Mesodermal cell (in vitro differentiated cells): ENCODE measurements around the gene TNIK.

Experiments used
- H3K27ac ChIP-seq: 2 replicates; pipeline ENCODE4 v1.7.0; 2013; ENCODE audit warnings: mild to moderate bottlenecking, low read depth, low read length, moderate library complexity; ENCODE audit not compliant: severe bottlenecking
- H3K36me3 ChIP-seq: 2 replicates; pipeline ENCODE4 v1.7.1; 2013; ENCODE audit warnings: mild to moderate bottlenecking, low read length, moderate library complexity; ENCODE audit not compliant: control insufficient read depth, insufficient read depth
- H3K4me1 ChIP-seq: one replicate; pipeline ENCODE4 v1.7.1; 2013; ENCODE audit warnings: mild to moderate bottlenecking, low read length; ENCODE audit not compliant: insufficient read depth, control insufficient read depth, poor library complexity, severe bottlenecking
- H3K4me3 ChIP-seq: 2 replicates; pipeline ENCODE4 v1.7.0; 2013; ENCODE audit warnings: low read length, control low read depth, mild to moderate bottlenecking; ENCODE audit not compliant: insufficient read depth, poor library complexity, severe bottlenecking; ENCODE audit errors: extremely low read depth
- H3K9me3 ChIP-seq: 2 replicates; pipeline ENCODE4 v1.7.1; 2013; ENCODE audit warnings: mild to moderate bottlenecking, low read length, moderate library complexity; ENCODE audit not compliant: control insufficient read depth
- WGBS, 2 experiments: methylation state at CpG; one replicate each; pipeline ENCODE4 v1.1.5; 2013; ENCODE audit warnings: missing lambda C conversion rate in 2 of 2; ENCODE audit not compliant: insufficient coverage in 2 of 2; 5-methylcytosine and 5-hydroxymethylcytosine counted together

The TNIK gene

DNA sequence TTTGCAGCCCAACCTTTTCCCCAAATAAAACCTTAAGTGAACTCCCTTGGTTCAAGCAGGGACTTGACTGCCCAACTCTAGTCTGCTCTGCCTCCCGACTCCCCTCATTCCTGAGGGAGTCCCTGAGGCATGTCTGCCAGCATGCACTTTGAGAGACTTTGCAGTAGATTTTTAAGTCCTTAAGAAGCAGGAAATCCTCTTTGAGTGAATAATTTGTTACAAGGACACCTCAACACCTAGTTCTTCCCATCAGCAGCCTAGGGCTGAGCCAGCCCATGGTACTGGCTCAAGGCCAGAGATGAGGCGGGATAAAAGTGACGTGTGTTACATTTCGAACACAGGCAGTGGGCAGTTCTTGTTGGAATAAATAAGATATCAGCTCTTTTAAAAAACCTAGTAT lies 229.3 kb downstream of the TNIK start:
- 91 to 100% methylated on average over 1 of the region's 4 CpGs for WGBS, 2 experiments
- H3K36me3 ChIP-seq = peaks cover 15% of the 10 kb centered on the region
- H3K9me3 ChIP-seq = no peaks in the 10 kb centered on the region
- H3K27ac ChIP-seq = no peak overlapping the region
- no peak overlapping the region for H3K4me3 ChIP-seq
- H3K4me1 ChIP-seq = no peaks in the 10 kb centered on the region

DNA sequence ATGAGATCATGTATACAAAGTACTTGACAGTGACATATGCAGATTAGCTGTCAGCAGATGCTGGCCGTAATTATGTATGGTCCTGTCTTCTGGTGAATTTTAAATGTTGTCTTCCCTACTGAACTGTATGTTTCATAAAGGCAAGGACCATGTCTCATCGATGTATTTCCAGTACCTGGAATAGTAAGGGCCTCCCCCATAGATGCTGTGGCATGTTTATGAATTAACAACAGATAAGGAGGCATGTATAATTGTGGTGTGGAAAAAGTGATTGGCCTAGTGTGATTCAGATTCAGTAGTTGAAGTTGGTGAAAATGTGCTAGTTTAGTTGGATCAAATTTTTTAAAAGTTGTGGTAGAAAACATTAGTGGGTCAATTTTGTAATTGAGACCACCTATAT lies 231.0 kb downstream of the TNIK start:
- H3K36me3 ChIP-seq = peaks cover 26% of the 10 kb centered on the region
- H3K27ac ChIP-seq = no peak overlapping the region
- no peak overlapping the region for H3K4me3 ChIP-seq
- 92 to 100% methylated on average over 1 to 2 of the region's 2 CpGs for WGBS, 2 experiments
- H3K4me1 ChIP-seq = no peaks in the 10 kb centered on the region
- no peaks in the 10 kb centered on the region for H3K9me3 ChIP-seq

DNA sequence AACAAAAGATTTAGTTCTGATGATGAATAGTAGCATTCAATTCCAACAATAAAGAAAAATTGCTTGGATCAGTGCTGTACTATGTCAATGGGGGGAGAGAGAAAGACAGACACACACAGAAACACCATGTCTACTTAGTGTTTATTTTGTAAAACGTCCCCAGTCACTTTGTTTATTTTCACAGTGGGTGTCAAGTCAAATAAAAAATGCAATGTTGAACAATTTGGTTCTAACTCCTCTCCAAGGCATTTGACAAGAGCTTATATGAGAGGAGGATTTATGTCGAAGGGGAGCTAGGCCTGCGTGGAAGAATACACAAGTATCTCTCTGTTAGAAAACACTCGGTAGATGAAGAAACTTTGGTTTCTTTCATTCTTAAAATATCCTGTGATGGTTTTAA lies 232.0 kb downstream of the TNIK start:
- WGBS, 2 experiments = 83% methylated on average over 1 of the region's 4 CpGs; no CpG with 5 or more reads in 1 of the 2 experiments
- Histone ChIP-seq H3K4me3 (no peak overlapping the region), H3K4me1 (no peaks in the 10 kb centered on the region)

DNA sequence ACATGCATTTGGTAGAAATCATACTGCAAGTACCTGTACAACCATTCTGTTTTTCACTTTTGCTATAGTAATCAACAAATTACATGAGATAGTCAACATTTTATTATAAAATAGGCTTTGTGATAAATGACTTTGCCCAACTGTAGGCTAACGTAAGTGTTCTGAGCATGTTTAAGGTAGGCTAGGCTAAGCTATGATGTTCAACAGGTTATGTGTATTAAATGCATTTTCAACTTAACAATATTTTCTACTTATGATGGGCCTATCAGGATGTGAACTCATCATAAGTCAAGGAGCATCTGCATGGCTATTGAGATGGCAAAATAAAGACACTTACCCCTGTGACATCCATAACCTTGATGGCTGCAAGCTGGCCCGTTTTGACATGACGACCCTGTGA lies 232.4 kb downstream of the TNIK start:
- Histone ChIP-seq H3K4me1 (no peaks in the 10 kb centered on the region), H3K9me3 (no peaks in the 10 kb centered on the region), H3K4me3 (no peak overlapping the region), H3K27ac (no peak overlapping the region), H3K36me3 (peaks cover 26% of the 10 kb centered on the region)
- no CpG with 5 or more reads among the region's 3 CpGs for WGBS, 2 experiments

More for the DNA sequence above, 232.0 kb downstream of the TNIK start:
- Histone ChIP-seq H3K9me3 (no peaks in the 10 kb centered on the region), H3K27ac (no peak overlapping the region), H3K36me3 (peaks cover 26% of the 10 kb centered on the region)

DNA sequence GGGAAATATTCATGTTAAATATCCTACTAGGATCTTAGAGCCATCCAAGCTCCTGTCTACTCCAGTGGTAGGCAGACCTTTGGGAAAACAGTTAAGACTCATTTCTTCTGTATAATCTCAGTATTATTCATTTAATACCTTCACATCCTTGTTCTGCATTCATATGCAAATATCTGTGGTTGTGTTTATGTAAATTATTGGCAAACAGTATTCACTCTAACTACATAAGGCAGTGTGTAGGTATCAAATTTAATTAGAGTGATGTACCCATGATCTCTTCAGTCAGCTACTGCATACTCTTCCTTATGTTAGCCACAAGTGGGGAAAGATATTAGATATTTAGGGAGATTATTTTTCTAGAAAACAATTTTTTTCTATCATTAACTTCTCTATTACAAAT lies 232.8 kb downstream of the TNIK start:
- H3K4me1 ChIP-seq = no peaks in the 10 kb centered on the region
- no peak overlapping the region for H3K4me3 ChIP-seq
- H3K9me3 ChIP-seq = no peaks in the 10 kb centered on the region
- H3K27ac ChIP-seq = no peak overlapping the region
- H3K36me3 ChIP-seq = peaks cover 26% of the 10 kb centered on the region

DNA sequence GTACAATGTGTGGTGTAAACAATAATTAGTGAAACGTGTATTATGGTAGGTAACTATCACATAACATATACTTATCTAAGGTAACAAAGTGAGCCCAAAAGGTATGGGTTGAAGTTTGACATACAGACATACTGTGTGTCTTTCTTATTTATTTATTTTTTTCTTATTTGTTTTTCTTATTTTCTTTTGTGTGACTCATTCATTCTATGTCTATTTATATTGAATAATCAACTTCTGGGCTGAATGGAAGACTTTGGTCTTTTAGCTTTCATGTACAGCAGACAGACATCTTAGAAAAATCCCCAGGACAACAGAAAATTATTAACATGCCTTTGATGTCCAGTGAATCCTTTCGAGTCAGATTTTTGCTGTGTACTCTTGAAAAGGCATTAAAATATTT lies 233.4 kb downstream of the TNIK start:
- WGBS, 2 experiments = no CpG with 5 or more reads among the region's 2 CpGs

DNA sequence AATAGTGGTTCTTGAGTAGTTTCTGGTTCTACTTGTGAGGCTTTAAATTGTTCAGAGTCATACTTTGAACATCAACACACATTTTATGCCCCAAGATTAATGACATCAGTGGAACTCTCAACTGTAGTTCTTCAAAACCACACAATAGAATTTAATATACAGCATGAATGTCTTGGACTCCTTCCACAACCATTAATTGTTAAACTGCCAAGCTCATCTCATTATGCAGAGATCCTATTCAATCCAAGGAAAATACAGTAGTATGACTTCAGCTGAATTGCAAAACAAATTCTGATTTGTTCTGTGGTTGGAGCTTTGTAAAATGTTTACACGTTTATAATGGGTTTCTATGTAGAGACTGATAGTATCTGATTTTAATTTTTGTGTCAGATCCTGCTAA lies 234.5 kb downstream of the TNIK start:
- Histone ChIP-seq H3K9me3 (no peaks in the 10 kb centered on the region), H3K4me1 (no peaks in the 10 kb centered on the region), H3K36me3 (peaks cover 26% of the 10 kb centered on the region), H3K4me3 (no peak overlapping the region), H3K27ac (no peak overlapping the region)
- WGBS, 2 experiments = 100% methylated on average over 1 of the region's 1 CpG; no CpG with 5 or more reads in 1 of the 2 experiments

More for the DNA sequence above, 233.4 kb downstream of the TNIK start:
- H3K4me1 ChIP-seq = no peaks in the 10 kb centered on the region
- no peak overlapping the region for H3K27ac ChIP-seq
- H3K4me3 ChIP-seq = no peak overlapping the region
- no peaks in the 10 kb centered on the region for H3K9me3 ChIP-seq
- peaks cover 26% of the 10 kb centered on the region for H3K36me3 ChIP-seq

DNA sequence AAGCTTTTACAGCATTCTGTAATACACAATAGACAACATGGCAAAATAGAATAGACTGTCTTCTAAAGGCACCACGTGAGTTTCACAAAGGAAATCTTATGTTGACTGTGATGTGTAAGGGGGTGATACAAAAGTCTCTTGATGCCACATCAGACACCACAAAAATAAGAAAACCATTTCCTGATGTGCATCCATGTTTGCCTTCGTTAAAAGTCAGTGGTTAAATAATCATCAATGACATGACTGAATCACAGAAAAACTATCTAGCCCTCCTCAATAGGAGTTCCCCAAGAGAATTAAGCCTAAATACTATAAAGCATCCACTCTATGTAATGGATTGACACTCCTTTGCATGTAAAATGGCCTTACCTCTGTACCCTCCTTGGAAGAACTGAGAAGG lies 235.0 kb downstream of the TNIK start:
- Histone ChIP-seq H3K9me3 (no peaks in the 10 kb centered on the region), H3K4me1 (no peaks in the 10 kb centered on the region), H3K27ac (no peak overlapping the region), H3K4me3 (no peak overlapping the region), H3K36me3 (peaks cover 26% of the 10 kb centered on the region)
- WGBS, 2 experiments = 100% methylated on average over 1 of the region's 2 CpGs

DNA sequence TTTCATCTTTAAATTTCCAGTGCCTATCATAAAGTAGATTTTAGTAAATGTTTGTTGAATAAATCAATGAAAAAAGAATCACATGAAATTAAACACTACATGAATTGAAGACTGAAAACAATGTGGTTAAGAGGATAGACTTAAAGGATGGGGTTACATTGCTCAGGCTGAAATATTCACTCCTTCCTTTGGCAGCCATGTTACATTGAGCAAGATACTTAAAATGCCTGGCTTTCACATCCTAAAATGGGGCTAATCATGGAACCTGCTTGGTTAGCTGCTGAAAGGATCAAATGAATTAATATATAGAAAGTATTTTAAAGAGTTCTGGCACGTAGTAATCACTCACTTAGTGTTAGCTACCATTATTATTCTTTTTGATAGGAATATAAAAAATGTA lies 236.8 kb downstream of the TNIK start:
- Histone ChIP-seq H3K27ac (no peak overlapping the region), H3K9me3 (no peaks in the 10 kb centered on the region), H3K36me3 (peaks cover 26% of the 10 kb centered on the region), H3K4me1 (no peaks in the 10 kb centered on the region), H3K4me3 (no peak overlapping the region)
- WGBS, 2 experiments = no CpG with 5 or more reads among the region's 1 CpG

DNA sequence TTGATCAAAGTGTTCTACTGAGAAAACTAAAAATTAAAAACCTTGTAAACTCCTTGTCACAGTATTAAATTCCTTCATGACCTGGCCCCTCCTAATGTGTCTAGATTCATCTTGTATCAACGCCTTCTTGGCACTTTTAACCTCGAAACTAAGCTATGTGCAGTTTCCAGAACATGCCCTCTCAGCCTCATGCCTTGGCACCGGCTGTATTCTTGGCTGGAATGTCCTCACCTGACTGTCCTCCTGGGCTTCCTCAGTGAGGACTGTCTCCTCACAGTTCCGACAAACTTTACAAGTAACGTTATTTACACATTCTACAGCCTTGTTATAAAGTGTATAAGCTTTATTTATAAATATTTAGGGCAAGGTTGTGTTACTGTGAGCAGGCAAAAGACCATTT lies 237.2 kb downstream of the TNIK start:
- no peak overlapping the region for H3K27ac ChIP-seq
- H3K4me1 ChIP-seq = no peaks in the 10 kb centered on the region
- peaks cover 25% of the 10 kb centered on the region for H3K36me3 ChIP-seq
- H3K4me3 ChIP-seq = no peak overlapping the region
- 70 to 94% methylated on average over 3 of the region's 5 CpGs for WGBS, 2 experiments
- no peaks in the 10 kb centered on the region for H3K9me3 ChIP-seq

DNA sequence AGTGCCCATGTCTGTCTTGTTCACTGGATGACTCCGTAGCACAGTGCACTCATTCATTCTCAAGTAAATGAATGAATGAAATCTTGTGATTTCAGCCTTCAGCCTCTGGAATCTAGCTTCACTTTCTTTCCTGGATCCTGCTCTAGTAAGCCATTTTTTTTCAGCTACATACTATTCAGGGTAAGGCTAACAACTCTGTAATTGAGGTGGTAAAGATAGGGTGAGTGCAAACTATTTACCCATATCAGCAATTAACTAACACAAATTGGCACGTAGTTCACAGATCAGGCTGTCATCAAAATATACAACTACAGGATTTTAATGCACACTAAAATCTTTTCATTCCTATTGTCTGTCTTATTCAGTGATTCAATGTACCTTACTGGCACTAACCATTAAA lies 238.6 kb downstream of the TNIK start:
- 100% methylated on average over 1 of the region's 2 CpGs for WGBS, 2 experiments
- peaks cover 16% of the 10 kb centered on the region for H3K36me3 ChIP-seq
- H3K4me3 ChIP-seq = no peak overlapping the region
- no peaks in the 10 kb centered on the region for H3K4me1 ChIP-seq
- no peak overlapping the region for H3K27ac ChIP-seq
- no peaks in the 10 kb centered on the region for H3K9me3 ChIP-seq

DNA sequence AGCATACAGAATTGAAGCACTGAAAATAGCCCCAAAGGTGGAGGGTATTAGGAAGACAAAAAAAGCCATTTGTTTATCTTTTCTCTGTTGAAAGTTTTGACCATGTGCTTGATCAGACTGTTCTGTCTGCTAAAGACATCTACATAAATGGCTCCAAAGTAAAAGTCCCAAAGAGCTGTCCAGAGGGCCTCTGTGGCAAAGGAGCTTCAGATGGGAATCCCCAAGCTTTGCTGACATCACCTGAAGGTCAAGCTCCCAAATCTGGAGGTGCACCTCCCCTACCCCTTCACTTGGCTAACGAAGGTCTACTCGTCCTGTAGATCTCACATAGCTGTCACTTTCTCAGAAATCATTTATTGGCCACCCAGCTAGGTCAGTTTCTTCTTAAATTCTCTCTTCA lies 239.1 kb downstream of the TNIK start:
- H3K9me3 ChIP-seq = no peaks in the 10 kb centered on the region

More for the DNA sequence above, 239.1 kb downstream of the TNIK start:
- Histone ChIP-seq H3K36me3 (peaks cover 13% of the 10 kb centered on the region), H3K4me3 (no peak overlapping the region), H3K27ac (no peak overlapping the region), H3K4me1 (no peaks in the 10 kb centered on the region)
- 83 to 85% methylated on average over 2 of the region's 2 CpGs for WGBS, 2 experiments
